Measurements from ENCODE around the gene LAMTOR4.
A peak's percentile ranks its signal among the peaks of the same experiment; 100 is the strongest.

LAMTOR4 gene

DNA sequence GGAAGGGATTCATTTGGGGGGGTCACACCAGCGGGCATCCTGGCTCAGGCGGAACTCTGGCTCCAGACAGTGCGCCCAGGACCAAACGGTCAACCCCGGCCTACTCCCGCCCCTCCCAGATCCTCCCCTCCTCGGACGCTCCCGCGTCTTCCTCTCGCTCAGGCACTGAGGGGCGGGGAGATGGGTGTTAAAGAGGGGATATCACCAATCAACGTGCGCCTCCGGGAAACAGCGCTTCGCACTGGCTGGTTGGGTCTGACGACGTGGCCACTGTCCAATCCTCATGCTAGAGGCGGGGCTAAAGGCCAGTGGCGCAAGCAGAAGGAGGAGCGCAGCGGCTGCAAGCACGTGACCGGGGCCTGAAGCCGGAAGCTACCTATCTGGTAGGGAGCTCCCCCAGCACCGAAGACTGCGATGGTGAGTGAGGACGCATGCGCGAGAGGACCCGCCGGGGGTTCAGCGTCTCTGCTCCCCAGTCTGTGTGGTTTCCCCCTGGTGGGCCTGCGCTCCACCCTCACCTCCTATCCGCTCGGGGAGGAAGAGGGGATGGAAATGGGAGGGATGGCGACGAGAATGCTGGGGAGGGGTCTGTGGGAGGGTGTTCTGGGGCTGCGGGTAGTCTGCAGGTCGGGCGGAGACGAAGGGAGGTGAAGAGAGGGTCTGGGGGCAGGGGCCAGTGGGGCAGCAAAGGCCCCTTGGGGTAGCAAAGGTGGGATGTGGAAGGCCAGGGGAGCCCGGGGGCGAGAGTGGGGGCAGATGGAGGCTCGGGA, at the start of gene LAMTOR4:
Gene LAMTOR4, plus strand, starts transcription at position 360 of the 770 bp plus-strand sequence. Its CDS starts 55 bp downstream, at position 415.
- Mint-ChIP-seq H3K4me1 (peaks cover 45% of the 10 kb centered on the region), H3K27ac (peak within 1 kb of the TSS; percentile 89 to 99), H3K4me3 (peak within 1 kb of the TSS; percentile 97 to 99), H3K9me3 (no peaks in the 10 kb centered on the region), H3K27me3 (no peaks in the 10 kb centered on the region)
- ATAC-seq: peak; percentile 98
- peak; percentile 97 to 99 for DNase-seq

DNA sequence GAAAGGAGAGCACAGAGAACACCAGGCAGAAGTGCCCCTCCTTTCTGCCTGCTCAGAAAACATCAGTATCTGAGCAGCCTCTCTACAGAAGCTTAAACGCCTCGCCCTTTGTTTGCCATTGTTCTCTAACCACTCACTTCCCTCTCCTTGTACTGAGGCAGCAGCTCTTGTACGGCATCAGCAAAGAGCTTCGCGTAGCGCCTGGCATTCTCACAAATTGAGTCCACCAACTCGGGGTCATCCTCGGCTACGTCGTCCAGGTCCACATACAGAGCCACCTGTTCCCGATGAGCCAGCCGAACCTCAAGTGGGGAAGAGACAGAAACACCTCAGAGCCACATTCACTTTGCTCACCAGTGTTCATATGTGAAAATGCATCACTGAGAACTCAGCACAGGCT, 49.3 kb upstream of the LAMTOR4 start:
- DNase-seq (no peak), ATAC-seq (no peak)
- H3K27ac Mint-ChIP-seq: peak overlapping the region in 1 of 2 donors; percentile 100
- H3K27me3 Mint-ChIP-seq: no peaks in the 10 kb centered on the region
- peak overlapping the region; percentile 94 to 95 for H3K4me3 Mint-ChIP-seq
- peaks cover 68% of the 10 kb centered on the region for H3K4me1 Mint-ChIP-seq
- H3K9me3 Mint-ChIP-seq: no peaks in the 10 kb centered on the region

DNA sequence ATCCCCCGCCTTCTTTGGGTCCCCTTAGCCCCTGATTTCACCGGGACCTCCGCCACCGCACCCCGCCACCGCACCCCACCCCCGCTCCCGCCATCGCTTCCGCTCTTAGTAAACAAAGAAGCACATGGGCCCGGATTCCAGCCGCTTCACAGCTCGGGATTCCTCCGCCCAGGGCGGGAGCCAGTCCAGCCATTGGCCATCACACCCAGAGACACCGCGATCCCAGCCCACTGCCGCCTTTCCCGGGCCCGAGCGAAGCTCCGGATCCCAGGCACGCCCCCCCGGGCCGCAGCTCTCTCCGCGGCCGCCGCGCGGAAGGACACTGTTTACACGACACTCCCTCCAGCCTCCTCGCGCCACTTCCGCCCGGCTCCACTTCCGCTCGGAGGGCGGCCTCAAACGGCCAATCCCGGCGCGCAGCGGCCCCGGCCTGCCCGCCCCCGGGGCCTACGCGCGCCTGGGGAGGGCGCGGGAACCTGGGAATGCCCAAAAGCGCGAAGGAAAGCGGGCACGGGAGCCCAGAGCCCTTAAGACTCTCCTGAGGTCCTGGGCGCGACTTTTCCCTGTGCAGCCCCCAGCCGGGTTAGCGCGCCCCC, 48.2 kb upstream of the LAMTOR4 start:
- Mint-ChIP-seq H3K27ac (peak overlapping the region; percentile 97 to 100), H3K9me3 (no peaks in the 10 kb centered on the region), H3K4me3 (peak overlapping the region; percentile 94 to 95), H3K27me3 (no peaks in the 10 kb centered on the region), H3K4me1 (peaks cover 61% of the 10 kb centered on the region)
- DNase-seq (peak; percentile 88 to 89), ATAC-seq (peak; percentile 83)

DNA sequence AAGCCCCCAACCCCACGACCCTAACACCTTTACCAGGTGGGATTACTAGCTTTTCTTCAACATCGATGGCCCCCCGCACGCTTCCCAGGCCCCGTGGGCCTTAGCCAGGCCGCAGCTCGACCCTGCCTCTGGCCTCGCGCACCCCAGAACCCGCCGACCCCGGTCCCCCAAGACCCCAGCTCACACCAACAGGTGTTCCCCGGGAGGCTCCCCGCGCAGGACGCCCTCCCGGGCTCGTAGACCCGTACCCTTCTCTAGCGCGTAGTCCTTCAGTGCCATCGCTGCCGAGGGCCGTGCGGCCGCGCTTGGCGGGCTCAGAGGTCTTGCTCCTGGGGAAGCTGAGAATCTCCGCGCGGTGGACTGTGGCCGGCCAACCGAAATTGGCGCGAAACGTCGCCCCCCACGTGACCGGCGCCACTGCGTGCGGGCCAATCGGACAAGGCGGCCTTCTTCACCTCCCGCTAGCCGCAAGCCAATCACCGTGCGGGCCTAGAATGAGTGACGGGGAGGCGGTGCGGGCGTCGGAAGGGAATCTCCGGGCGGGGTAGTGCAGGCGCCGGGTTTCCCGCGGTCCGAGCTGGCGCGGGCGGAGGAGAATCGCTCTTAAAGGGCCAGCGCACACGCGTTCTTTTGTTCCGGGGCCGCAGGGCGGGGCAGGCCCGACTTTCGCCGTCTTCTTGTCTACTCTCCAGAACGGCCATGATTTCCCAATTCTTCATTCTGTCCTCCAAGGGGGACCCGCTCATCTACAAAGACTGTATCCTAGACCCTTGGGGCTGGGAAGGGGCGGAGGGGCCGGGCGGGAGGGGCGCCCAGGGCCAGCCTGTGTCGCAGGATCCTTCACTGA, 47.5 kb upstream of the LAMTOR4 start, which contains the start of the genes AP4M1 and MCM7:
Gene AP4M1, plus strand, starts transcription at position 628 of the 847 bp plus-strand sequence. Its CDS starts 72 bp downstream, at position 700.
Gene MCM7, minus strand, starts transcription at position 382 of the 847 bp plus-strand sequence. Its CDS starts 103 bp downstream, at position 279.
- peaks cover 54% of the 10 kb centered on the region for H3K4me1 Mint-ChIP-seq
- H3K9me3 Mint-ChIP-seq: no peaks in the 10 kb centered on the region

DNA sequence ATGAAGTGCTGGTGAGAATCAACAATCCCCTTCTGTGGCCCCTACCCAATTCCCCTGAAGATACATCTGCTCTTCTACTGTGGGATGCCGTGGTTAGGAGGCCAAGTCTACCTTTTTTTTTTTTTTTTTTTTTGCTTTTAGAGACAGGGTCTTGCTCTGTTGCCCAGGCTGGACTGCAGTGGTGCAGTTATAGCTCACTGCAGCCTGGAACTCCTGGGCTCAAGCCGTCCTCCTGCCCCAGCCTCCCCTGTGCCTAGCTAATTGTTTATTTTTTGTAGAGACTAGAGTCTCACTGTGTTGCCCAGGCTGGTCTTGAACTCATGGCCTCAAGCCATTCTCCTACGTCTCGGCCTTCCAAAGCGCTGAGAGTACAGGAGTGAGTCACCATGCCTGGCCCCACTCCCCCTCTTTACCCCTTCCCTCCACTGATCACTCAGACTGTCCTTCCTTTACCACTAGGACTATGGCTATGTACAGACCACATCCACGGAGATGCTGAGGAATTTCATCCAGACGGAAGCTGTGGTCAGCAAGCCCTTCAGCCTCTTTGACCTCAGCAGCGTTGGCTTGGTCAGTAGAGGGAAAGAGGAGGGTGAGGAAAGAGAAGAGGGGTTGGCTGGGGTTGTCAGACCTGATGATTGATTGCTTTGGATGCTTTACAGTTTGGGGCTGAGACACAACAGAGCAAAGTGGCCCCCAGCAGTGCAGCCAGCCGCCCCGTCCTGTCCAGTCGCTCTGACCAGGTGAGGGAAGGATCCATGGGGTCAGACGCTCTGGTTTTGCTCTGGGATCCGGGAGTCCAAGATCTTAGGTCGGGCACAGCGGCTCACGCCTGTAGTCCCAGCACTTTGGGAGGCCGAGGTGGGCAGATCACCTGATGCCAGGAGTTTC, 45.5 kb upstream of the LAMTOR4 start:
- Mint-ChIP-seq H3K27ac (no peak overlapping the region), H3K4me3 (peak overlapping the region; percentile 94 to 95), H3K27me3 (no peaks in the 10 kb centered on the region), H3K9me3 (no peaks in the 10 kb centered on the region), H3K4me1 (peaks cover 51% of the 10 kb centered on the region)
- ATAC-seq: no peak
- no peak for DNase-seq

More for the DNA sequence above, 47.5 kb upstream of the LAMTOR4 start, which contains the start of the genes AP4M1 and MCM7:
- H3K4me3 Mint-ChIP-seq: peak within 1 kb of the TSS; percentile 94 to 95
- H3K27me3 Mint-ChIP-seq: no peaks in the 10 kb centered on the region
- peak within 1 kb of the TSS; percentile 97 to 100 for H3K27ac Mint-ChIP-seq
- ATAC-seq (peak; percentile 93), DNase-seq (peak; percentile 97 to 99)

DNA sequence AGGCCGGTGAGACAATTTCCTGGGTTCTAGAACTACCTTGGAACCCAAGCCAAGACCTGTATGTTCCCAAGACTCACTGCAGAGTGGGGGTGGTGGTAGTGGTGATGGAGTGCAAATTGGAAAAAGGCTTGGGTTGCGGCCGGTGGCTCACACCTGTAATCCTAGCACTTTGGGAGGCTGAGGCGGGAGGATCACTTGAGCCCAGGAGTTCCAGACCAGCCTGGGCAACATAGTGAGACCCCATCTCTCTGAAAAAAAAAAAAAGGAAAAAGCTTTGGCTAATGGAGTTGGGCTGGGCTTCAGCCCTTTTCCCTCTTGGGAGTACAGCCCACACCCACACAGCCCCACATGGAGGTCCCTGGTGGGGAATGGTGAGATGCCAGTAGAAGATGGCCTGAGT, 43.2 kb upstream of the LAMTOR4 start:
- Mint-ChIP-seq H3K27ac (no peak overlapping the region), H3K4me3 (no peak overlapping the region), H3K4me1 (peaks cover 27% of the 10 kb centered on the region), H3K27me3 (no peaks in the 10 kb centered on the region), H3K9me3 (no peaks in the 10 kb centered on the region)
- no peak for ATAC-seq
- no peak for DNase-seq

DNA sequence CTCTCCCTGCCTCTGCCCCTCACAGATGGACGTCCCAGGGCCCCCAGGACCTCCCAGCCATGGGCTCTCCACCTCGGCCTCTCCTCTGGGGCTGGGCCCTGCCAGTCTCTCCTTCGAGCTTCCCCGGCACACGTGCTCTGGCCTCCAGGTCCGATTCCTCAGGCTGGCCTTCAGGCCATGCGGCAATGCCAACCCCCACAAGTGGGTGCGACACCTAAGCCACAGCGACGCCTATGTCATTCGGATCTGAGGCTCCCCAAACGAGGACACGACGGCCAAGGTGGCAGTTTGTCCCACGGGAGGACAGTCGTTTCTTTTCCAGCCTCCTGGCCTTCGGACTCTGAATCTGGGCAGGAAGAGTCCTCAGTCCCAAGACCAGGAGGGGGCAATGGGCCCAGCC, 42.1 kb upstream of the LAMTOR4 start:
- Mint-ChIP-seq H3K9me3 (no peaks in the 10 kb centered on the region), H3K27ac (peak overlapping the region in 1 of 2 donors; percentile 85)
- no peak for DNase-seq

DNA sequence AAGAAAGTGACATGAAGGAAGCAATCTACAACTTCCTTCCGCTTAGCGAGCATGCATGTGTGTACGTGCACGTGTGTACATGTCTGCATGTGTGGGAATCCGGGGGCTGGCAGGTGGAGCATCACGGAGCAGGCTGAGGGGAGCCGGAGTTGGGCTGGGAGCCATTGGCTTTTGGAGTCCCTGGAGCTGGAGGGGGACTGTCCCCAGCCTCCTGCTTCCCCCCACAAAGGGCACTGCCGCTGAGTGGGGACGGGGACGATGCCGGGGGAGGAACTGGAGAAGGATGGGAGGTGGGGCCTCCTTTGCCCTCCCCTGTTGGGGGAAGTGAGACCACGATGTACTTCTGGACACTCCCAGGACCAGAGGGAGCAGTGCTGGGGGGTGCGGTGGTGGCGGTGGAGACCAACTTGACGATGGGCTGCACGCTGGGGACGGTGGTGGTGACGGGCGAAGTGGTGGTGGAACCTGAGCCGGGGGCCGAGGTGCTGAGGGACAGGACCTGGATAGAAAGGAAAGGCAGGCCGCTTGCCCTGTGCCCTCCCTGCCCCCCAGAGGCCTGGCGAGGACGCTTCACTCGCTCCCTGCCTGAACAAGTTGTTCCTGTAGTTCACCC, 41.5 kb upstream of the LAMTOR4 start:
- H3K4me3 Mint-ChIP-seq: no peak overlapping the region
- ATAC-seq: no peak
- no peaks in the 10 kb centered on the region for H3K9me3 Mint-ChIP-seq
- no peak for DNase-seq
- H3K27me3 Mint-ChIP-seq: no peaks in the 10 kb centered on the region
- peaks cover 24% of the 10 kb centered on the region for H3K4me1 Mint-ChIP-seq
- no peak overlapping the region for H3K27ac Mint-ChIP-seq

More for the DNA sequence above, 42.1 kb upstream of the LAMTOR4 start:
- no peak overlapping the region for H3K4me3 Mint-ChIP-seq
- peaks cover 25% of the 10 kb centered on the region for H3K4me1 Mint-ChIP-seq
- ATAC-seq: no peak
- no peaks in the 10 kb centered on the region for H3K27me3 Mint-ChIP-seq

DNA sequence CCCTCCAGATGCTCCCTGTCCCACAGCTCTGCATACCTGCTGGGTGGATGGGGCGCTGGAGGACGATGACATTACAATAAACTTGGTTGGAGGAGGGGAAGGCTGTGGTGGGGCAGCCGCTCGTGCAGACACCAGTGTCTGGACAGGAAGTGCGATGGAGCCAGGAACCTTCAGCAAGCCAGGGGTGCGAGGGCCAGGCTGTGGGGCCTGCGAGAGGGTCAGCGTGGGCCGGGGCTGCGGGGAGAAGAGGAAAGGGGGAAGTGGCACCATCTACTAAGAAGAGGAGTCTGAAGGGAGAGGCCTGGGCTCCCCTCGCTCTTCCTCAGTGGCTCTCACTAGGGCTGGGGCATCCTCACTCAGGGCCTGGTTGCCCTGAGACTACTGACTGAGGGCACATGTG, 40.8 kb upstream of the LAMTOR4 start:
- Mint-ChIP-seq H3K9me3 (no peaks in the 10 kb centered on the region), H3K4me1 (peaks cover 17% of the 10 kb centered on the region), H3K27me3 (no peaks in the 10 kb centered on the region), H3K27ac (no peak overlapping the region), H3K4me3 (no peak overlapping the region)
- ATAC-seq (no peak), DNase-seq (no peak)

DNA sequence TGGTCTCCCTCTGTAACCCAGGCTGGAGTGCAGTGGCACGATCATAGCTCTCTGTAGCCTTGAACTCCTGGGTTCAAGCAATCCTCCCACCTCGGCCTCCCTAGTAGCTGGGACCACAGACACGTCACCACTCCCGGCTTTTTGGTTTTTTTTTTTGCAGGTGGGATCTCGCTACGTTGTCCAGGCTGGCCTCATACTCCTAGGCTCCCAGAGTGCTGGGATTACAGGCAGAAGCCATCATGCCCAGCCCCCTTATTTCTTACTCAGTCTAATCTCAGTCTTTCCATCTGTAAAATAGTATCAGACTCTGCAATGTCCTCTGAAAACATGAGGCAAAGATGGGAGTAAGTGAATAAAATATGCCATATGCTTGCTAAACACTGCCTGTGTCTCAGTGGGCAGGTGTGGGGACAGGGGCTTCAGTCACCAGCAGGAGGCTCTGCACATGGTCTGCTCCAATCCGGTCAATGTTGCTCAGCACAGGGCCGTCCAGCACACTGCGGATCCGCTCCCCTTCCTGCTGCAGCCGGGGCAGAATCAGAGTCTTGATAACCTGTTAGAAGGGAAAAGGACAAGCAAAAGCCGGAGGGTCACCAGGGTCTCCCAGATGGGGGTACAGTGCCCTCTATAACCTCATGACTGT, 39.1 kb upstream of the LAMTOR4 start:
- no peak for DNase-seq
- Mint-ChIP-seq H3K4me3 (no peak overlapping the region), H3K9me3 (no peaks in the 10 kb centered on the region), H3K27ac (no peak overlapping the region), H3K27me3 (no peaks in the 10 kb centered on the region), H3K4me1 (peaks cover 10% of the 10 kb centered on the region)
- ATAC-seq: no peak

DNA sequence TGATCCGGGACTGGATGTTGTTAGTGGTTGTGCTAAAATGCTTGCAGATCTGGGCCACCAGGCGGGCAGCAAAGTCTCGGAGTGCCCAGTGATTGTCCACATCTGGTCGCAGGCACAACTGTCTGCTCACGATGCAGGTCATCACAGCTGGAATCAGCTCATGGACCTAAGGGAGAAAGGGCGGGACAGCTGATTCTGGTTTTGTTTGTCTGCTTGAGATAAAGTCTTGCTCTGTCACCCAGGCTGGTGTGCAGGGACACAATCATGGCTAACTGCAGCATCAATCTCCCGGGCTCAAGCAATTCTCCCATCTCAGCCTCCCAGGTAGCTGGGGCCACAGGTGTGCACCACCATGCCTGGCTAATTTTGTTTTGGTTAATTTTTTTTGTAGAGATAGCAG, 37.6 kb upstream of the LAMTOR4 start:
- H3K27ac Mint-ChIP-seq: no peak overlapping the region
- H3K4me1 Mint-ChIP-seq: peaks cover 10% of the 10 kb centered on the region
- no peak overlapping the region for H3K4me3 Mint-ChIP-seq
- no peak for ATAC-seq
- no peak for DNase-seq
- no peaks in the 10 kb centered on the region for H3K9me3 Mint-ChIP-seq
- H3K27me3 Mint-ChIP-seq: no peaks in the 10 kb centered on the region

DNA sequence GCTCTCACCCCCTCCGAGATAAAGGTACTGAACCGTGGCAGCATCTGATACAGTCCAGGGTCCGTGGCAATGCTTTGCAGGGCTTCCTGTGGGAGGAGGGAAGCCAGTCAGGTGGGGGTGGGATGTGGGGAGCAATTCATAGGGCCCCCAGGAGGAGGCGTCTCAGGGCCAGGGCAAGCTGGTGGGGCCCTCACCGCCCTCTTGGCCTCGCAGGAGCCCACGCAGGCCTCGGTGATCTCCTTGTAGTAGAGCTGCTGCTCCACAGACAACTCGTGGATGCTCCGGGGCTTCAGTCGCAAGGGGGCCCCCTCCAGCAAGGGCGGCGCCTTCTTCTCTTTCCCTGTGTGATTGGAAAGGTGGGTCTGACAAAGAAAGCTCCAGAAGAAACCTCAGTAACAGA, 36.8 kb upstream of the LAMTOR4 start:
- no peak overlapping the region for H3K27ac Mint-ChIP-seq
- no peaks in the 10 kb centered on the region for H3K9me3 Mint-ChIP-seq
- ATAC-seq (no peak), DNase-seq (no peak)
- peaks cover 8% of the 10 kb centered on the region for H3K4me1 Mint-ChIP-seq
- no peak overlapping the region for H3K4me3 Mint-ChIP-seq
- no peaks in the 10 kb centered on the region for H3K27me3 Mint-ChIP-seq

DNA sequence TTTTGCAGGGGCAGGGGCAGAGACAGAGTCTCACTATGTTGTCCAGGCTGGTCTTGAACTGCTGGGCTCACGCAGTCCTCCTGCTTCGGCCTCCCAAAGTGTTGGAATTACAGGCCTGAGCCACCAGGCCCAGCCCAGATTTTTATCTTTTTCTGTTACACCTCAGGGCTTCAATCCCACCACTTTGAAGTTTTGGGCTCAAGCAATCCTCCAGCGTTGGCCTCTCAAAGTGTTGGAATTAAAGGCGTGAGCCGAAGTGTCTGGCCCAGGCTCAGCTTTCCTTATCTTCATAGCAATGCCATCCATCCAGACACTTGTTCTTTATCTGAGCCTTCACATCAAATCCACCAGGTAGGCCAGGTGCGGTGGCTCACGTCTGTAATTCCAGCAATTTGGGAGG, 33.7 kb upstream of the LAMTOR4 start:
- H3K4me1 Mint-ChIP-seq: peaks cover 15% of the 10 kb centered on the region
- no peak overlapping the region for H3K27ac Mint-ChIP-seq
- no peaks in the 10 kb centered on the region for H3K9me3 Mint-ChIP-seq
- DNase-seq: no peak
- no peak for ATAC-seq
- no peaks in the 10 kb centered on the region for H3K27me3 Mint-ChIP-seq
- no peak overlapping the region for H3K4me3 Mint-ChIP-seq
